ENCODE results near the gene TMTC1. TPM values are rescaled to one million over a fixed set of nuclear protein-coding genes. Genes with fewer than 3 reads are reported as not detected.

TMTC1 gene
- total and polyA plus RNA-seq, 4 donors = 3.0 to 33.6 (median 6.0) TPM

DNA sequence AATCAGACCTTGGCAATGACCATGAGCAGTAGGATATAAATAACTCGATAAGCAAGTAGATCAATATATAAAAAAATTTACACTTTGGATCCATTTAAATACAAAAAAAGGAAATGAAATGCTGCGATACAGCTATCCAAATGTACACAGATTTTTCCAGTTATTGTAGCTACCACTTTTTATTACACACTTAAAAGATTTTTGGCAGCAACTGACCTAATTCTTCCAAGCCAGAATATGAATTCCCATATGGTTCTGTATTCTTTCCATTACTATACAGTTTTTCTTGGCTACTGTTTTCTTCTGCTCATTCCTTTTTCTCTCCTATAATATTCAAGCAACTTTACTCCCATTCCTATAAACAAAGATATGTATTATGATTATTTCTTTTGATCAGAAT lies 52.2 kb downstream of the TMTC1 start:
- DNase-seq (peak in 2 of 3 donors; percentile 66 to 67), ATAC-seq (ENCODE audit: insufficient read depth, low FRiP score) (no peak)
- Histone ChIP-seq H3K4me3 (no peak overlapping the region), H3K9ac (ENCODE audit: insufficient read depth in 1 of 2, low read length in 2 of 2) (no peak overlapping the region), H3K36me3 (ENCODE audit: control insufficient read depth in 4 of 4, insufficient read depth in 4 of 4, low read length in 4 of 4) (no peaks in the 10 kb centered on the region), H3K27ac (ENCODE audit: low read depth in 1 of 2, low read length in 1 of 2) (no peak overlapping the region), H3K27me3 (ENCODE audit: control insufficient read depth in 3 of 3, insufficient read depth in 3 of 3, low read length in 2 of 3) (no peaks in the 10 kb centered on the region), H3K9me3 (ENCODE audit: control insufficient read depth in 4 of 4, insufficient read depth in 3 of 4, low read length in 3 of 4) (no peaks in the 10 kb centered on the region), H3K4me1 (ENCODE audit: control insufficient read depth in 5 of 5, insufficient read depth in 5 of 5, low read length in 5 of 5) (peaks cover 0 to 33% (median 7%) of the 10 kb centered on the region in 5 donors)
- WGBS, 2 donors = 37 to 77% methylated on average over 2 of the region's 2 CpGs
- TF ChIP-seq, protein P1, sequence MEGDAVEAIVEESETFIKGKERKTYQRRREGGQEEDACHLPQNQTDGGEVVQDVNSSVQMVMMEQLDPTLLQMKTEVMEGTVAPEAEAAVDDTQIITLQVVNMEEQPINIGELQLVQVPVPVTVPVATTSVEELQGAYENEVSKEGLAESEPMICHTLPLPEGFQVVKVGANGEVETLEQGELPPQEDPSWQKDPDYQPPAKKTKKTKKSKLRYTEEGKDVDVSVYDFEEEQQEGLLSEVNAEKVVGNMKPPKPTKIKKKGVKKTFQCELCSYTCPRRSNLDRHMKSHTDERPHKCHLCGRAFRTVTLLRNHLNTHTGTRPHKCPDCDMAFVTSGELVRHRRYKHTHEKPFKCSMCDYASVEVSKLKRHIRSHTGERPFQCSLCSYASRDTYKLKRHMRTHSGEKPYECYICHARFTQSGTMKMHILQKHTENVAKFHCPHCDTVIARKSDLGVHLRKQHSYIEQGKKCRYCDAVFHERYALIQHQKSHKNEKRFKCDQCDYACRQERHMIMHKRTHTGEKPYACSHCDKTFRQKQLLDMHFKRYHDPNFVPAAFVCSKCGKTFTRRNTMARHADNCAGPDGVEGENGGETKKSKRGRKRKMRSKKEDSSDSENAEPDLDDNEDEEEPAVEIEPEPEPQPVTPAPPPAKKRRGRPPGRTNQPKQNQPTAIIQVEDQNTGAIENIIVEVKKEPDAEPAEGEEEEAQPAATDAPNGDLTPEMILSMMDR (IDR thresholded peaks at IDR 0.05; ENCODE audit: control extremely low read depth, extremely low read depth) = no peak

DNA sequence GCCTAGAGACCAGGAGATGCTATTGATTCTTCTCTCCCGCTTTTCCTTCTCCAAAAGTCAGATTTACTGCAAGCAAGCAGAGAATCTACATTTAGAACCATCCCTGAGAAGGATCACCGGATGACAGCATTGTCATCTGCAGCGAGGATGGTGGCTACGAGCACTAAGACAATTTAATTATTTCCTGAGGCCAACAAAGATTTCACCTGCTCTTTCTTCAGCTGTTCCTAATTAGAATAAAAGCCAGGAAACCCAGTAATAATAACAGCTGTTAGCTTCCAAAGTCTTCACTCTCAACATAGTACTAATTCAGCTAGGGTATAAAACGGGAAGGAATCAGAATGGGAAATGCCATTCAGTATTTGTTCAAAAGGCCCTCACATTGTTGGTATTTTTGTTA lies 53.3 kb downstream of the TMTC1 start:
- TF ChIP-seq, protein P1 (IDR thresholded peaks at IDR 0.05; ENCODE audit: control extremely low read depth, extremely low read depth) = no peak
- H3K27ac ChIP-seq (ENCODE audit: low read depth in 1 of 2, low read length in 1 of 2) = no peak overlapping the region
- DNase-seq (no peak), ATAC-seq (ENCODE audit: insufficient read depth, low FRiP score) (no peak)
- no peaks in the 10 kb centered on the region for H3K9me3 ChIP-seq (ENCODE audit: control insufficient read depth in 4 of 4, insufficient read depth in 3 of 4, low read length in 3 of 4)
- H3K27me3 ChIP-seq (ENCODE audit: control insufficient read depth in 3 of 3, insufficient read depth in 3 of 3, low read length in 2 of 3) = no peaks in the 10 kb centered on the region
- H3K4me1 ChIP-seq (ENCODE audit: control insufficient read depth in 5 of 5, insufficient read depth in 5 of 5, low read length in 5 of 5) = peaks cover 0 to 36% (median 12%) of the 10 kb centered on the region in 5 donors
- no peak overlapping the region for H3K4me3 ChIP-seq
- H3K36me3 ChIP-seq (ENCODE audit: control insufficient read depth in 4 of 4, insufficient read depth in 4 of 4, low read length in 4 of 4) = no peaks in the 10 kb centered on the region
- H3K9ac ChIP-seq (ENCODE audit: insufficient read depth in 1 of 2, low read length in 2 of 2) = no peak overlapping the region
- WGBS, 2 donors = 89 to 90% methylated on average over 5 of the region's 5 CpGs

DNA sequence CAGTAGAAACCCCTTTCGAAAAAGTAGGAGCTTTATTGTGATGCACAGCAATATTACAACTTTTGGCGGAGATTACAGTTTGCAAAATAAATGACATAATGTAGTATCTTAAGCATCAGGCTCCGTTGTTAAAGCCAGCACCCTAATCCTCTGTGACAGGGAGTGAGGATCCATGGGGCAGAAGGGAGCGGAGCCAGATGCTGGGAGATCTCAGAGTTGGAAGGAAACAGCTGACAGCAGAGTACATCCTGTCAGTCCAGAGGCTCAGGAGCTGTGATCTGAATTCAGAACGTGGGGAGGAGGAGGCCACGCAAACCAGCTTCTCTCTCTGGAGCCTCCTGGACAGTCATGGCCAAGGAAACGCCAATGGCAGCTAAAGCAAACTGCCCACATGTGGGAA lies 55.7 kb downstream of the TMTC1 start:
- WGBS, 2 donors = 72 to 73% methylated on average over 7 of the region's 7 CpGs
- Histone ChIP-seq H3K4me3 (no peak overlapping the region), H3K9me3 (ENCODE audit: control insufficient read depth in 4 of 4, insufficient read depth in 3 of 4, low read length in 3 of 4) (no peaks in the 10 kb centered on the region), H3K27ac (ENCODE audit: low read depth in 1 of 2, low read length in 1 of 2) (peak overlapping the region; percentile 11 to 37), H3K27me3 (ENCODE audit: control insufficient read depth in 3 of 3, insufficient read depth in 3 of 3, low read length in 2 of 3) (no peaks in the 10 kb centered on the region), H3K4me1 (ENCODE audit: control insufficient read depth in 5 of 5, insufficient read depth in 5 of 5, low read length in 5 of 5) (peaks cover 0 to 22% (median 9%) of the 10 kb centered on the region in 5 donors), H3K9ac (ENCODE audit: insufficient read depth in 1 of 2, low read length in 2 of 2) (no peak overlapping the region), H3K36me3 (ENCODE audit: control insufficient read depth in 4 of 4, insufficient read depth in 4 of 4, low read length in 4 of 4) (no peaks in the 10 kb centered on the region)
- no peak for ATAC-seq (ENCODE audit: insufficient read depth, low FRiP score)
- TF ChIP-seq, protein P1 (IDR thresholded peaks at IDR 0.05; ENCODE audit: control extremely low read depth, extremely low read depth) = no peak
- DNase-seq = no peak

DNA sequence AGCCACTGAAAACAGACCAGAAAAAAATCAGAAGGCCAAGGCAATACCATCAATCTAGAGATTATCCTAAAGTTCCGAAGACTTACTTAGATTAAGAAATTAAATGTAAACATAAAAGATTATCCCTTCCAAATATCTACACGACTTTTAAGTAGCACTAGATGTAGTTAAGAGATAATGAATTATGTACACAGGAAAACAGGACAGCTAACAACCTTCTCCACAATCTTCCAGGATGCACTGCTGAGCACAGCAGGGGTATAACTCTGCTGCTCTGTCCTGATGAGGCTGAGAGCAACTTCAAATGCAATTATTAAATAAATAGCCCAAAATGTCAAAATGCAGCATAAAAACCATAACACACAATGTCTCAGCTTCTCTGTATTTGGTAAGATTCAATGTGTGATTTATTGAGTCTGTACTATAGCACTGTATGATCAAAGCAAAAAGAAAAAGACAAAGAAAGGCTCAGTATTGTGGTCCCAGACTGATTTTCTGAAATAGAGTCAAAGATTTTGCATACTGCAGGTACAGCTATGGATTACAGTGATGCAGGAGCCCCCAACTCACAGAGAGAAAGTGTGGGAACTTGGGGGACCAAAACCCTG lies 56.9 kb downstream of the TMTC1 start:
- no peak for ATAC-seq (ENCODE audit: insufficient read depth, low FRiP score)
- Histone ChIP-seq H3K27me3 (ENCODE audit: control insufficient read depth in 3 of 3, insufficient read depth in 3 of 3, low read length in 2 of 3) (no peaks in the 10 kb centered on the region), H3K27ac (ENCODE audit: low read depth in 1 of 2, low read length in 1 of 2) (peak overlapping the region in 1 of 2 donors; percentile 86), H3K4me1 (ENCODE audit: control insufficient read depth in 5 of 5, insufficient read depth in 5 of 5, low read length in 5 of 5) (peaks cover 0 to 13% (median 5%) of the 10 kb centered on the region in 5 donors), H3K9me3 (ENCODE audit: control insufficient read depth in 4 of 4, insufficient read depth in 3 of 4, low read length in 3 of 4) (no peaks in the 10 kb centered on the region), H3K4me3 (no peak overlapping the region), H3K9ac (ENCODE audit: insufficient read depth in 1 of 2, low read length in 2 of 2) (no peak overlapping the region), H3K36me3 (ENCODE audit: control insufficient read depth in 4 of 4, insufficient read depth in 4 of 4, low read length in 4 of 4) (no peaks in the 10 kb centered on the region)
- no peak for DNase-seq
- WGBS, 2 donors = 40 to 54% methylated on average over 2 of the region's 2 CpGs
- TF ChIP-seq, protein P1 (IDR thresholded peaks at IDR 0.05; ENCODE audit: control extremely low read depth, extremely low read depth) = no peak
